HFFc6 (cell line): ENCODE measurements around the gene RPS27A. TPM values are rescaled to one million over a fixed set of nuclear protein-coding genes. Genes with fewer than 3 reads are reported as not detected.
A peak's percentile ranks its signal among the peaks of the same experiment; 100 is the strongest.
"Not testable (repeated sequence)": the region's sequence is repeated elsewhere in the genome, so short reads cannot be mapped to it uniquely, and the experiment has no call there.

Source experiments
- DNase-seq: peaks from one replicate; pipeline ENCODE4 v3.0.0-alpha.2; 2018
- H3K27ac Mint-ChIP-seq: 2 replicates; pipeline ENCODE4 v1.8.0; 2020; ENCODE audit warnings: mild to moderate bottlenecking, mixed read lengths
- H3K27me3 Mint-ChIP-seq: 2 replicates; pipeline ENCODE4 v1.8.0; 2021; ENCODE audit warnings: mild to moderate bottlenecking, moderate library complexity, mixed read lengths; ENCODE audit not compliant: insufficient read depth
- H3K36me3 Mint-ChIP-seq: 2 replicates; pipeline ENCODE4 v1.8.0; 2021; ENCODE audit warnings: low read depth, mixed read lengths
- H3K4me1 Mint-ChIP-seq: 2 replicates; pipeline ENCODE4 v1.8.0; 2020; ENCODE audit warnings: low read depth, mixed read lengths
- H3K4me3 Mint-ChIP-seq: 2 replicates; pipeline ENCODE4 v1.8.0; 2020; ENCODE audit warnings: mild to moderate bottlenecking, moderate library complexity, mixed read lengths
- H3K9me3 Mint-ChIP-seq: 2 replicates; pipeline ENCODE4 v1.8.0; 2020; ENCODE audit warnings: mild to moderate bottlenecking, mixed read lengths
- total RNA-seq, 6 experiments: library from RNA; stranded (reverse); fragmentation: NEBNext Ultra II Directional; extraction: Animal tissue kit (Norgen Biotek cat#: 25700); gene quantifications; 2 replicates in 1 of 6; 3 replicates in 5 of 6; pipeline ENCODE4 v1.2.3, GENCODE V29; 2021
- TF ChIP-seq, protein P1 (sequence below): fragments of 200-600 bp; sonication (generic); IDR thresholded peaks from 2 replicates; pipeline ENCODE4 v1.5.0; 2021; ENCODE audit warnings: antibody characterized with exemption, mild to moderate bottlenecking

The RPS27A gene
- total RNA-seq, 6 experiments from 2014 or later: 776 to 909 (median 882) TPM

DNA sequence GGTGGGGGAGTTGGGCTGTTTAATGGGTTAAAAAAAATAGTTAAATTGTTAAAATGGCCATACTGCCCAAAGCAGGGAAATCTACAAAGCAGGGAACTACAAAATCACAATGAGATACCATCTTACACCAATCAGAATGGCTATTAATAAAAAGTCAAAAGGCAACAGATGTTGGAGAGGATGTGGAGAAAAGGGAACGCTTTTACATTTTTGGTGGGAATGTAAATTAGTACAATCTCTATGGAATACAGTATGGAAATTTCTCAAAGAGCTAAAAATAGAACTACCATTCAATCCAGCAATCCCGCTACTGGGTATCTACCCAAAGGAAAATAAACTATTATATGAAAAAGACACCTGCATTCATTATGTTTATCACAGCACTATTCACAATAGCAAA is 27.5 kb upstream of the RPS27A start:
- H3K27ac Mint-ChIP-seq: no peak overlapping the region
- H3K9me3 Mint-ChIP-seq: peaks cover 4% of the 10 kb centered on the region; the same call in 1 of the 2 replicates

DNA sequence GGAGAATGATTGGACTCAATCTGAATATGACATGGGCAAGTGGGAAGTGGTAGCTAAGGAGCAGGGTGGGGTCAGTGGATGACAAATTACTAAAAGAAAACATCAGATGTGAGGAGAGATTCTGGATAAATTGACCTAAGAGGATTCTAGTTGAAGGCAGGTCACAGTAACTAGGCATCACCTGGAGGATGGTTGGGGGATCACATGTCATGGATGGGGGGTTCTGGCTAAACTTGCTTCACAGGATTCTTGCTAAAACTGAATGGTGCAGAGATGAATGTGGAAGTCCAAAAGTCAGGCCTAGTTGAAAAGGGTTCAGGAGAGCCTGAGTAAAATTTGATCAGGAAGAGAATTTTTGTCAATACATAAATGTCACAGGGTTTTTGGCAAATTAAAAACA is 18.7 kb upstream of the RPS27A start:
- Mint-ChIP-seq H3K4me1 (no peaks in the 10 kb centered on the region), H3K36me3 (peaks cover 17% of the 10 kb centered on the region), H3K4me3 (no peak overlapping the region), H3K27me3 (no peaks in the 10 kb centered on the region), H3K9me3 (no peaks in the 10 kb centered on the region), H3K27ac (no peak overlapping the region)
- no peak for DNase-seq
- TF ChIP-seq, protein P1, sequence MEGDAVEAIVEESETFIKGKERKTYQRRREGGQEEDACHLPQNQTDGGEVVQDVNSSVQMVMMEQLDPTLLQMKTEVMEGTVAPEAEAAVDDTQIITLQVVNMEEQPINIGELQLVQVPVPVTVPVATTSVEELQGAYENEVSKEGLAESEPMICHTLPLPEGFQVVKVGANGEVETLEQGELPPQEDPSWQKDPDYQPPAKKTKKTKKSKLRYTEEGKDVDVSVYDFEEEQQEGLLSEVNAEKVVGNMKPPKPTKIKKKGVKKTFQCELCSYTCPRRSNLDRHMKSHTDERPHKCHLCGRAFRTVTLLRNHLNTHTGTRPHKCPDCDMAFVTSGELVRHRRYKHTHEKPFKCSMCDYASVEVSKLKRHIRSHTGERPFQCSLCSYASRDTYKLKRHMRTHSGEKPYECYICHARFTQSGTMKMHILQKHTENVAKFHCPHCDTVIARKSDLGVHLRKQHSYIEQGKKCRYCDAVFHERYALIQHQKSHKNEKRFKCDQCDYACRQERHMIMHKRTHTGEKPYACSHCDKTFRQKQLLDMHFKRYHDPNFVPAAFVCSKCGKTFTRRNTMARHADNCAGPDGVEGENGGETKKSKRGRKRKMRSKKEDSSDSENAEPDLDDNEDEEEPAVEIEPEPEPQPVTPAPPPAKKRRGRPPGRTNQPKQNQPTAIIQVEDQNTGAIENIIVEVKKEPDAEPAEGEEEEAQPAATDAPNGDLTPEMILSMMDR: no peak

More for the DNA sequence above, 27.5 kb upstream of the RPS27A start:
- H3K4me3 Mint-ChIP-seq: no peak overlapping the region
- no peaks in the 10 kb centered on the region for H3K27me3 Mint-ChIP-seq
- TF ChIP-seq, protein P1: no peak
- H3K4me1 Mint-ChIP-seq: no peaks in the 10 kb centered on the region
- no peak for DNase-seq
- peaks cover 59% of the 10 kb centered on the region for H3K36me3 Mint-ChIP-seq

DNA sequence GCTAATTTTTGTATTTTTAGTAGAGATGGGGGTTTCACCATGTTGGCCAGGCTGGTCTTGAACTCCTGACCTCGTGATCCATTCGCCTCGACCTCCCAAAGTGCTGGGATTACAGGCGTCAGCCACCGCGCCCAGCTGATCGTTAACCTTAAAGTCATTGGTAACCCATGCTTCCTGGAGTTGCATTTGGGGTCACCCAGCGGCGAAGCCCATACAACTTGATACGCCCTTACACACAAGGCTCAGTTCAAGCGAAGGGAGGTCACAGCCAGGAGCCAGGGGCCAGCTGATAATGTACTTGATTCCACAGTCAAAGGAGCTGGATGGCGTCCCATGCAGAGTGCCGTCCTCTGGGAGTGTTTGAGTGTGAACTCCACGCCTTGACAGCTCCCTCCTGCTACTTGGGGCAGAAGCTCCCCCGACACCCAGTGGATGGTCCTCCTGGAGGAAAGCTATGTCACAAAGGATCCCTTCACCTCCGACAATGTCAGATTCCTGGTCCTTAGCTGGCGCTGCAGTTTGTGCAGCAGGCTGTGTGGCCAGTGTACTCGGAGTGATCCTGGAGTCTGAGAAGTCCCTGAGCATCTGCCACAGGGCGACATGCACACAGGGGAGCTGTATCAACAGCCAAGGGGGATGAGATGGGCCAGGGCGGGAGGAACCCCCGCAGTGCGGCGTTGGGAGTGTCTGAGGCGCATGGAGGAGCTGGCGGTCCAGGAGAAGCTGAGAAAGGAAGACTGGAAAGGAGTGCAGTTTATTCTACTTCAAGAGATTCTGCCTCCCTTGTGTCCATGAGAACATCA is 8.3 kb upstream of the RPS27A start:
- peaks cover 14% of the 10 kb centered on the region for H3K36me3 Mint-ChIP-seq
- peak overlapping the region; percentile 24; the same call in 1 of the 2 replicates for H3K4me3 Mint-ChIP-seq
- TF ChIP-seq, protein P1: no peak
- DNase-seq: no peak
- no peaks in the 10 kb centered on the region for H3K9me3 Mint-ChIP-seq
- no peaks in the 10 kb centered on the region; the same call in 1 of the 2 replicates for H3K27me3 Mint-ChIP-seq
- peaks cover 33% of the 10 kb centered on the region for H3K4me1 Mint-ChIP-seq
- no peak overlapping the region for H3K27ac Mint-ChIP-seq

DNA sequence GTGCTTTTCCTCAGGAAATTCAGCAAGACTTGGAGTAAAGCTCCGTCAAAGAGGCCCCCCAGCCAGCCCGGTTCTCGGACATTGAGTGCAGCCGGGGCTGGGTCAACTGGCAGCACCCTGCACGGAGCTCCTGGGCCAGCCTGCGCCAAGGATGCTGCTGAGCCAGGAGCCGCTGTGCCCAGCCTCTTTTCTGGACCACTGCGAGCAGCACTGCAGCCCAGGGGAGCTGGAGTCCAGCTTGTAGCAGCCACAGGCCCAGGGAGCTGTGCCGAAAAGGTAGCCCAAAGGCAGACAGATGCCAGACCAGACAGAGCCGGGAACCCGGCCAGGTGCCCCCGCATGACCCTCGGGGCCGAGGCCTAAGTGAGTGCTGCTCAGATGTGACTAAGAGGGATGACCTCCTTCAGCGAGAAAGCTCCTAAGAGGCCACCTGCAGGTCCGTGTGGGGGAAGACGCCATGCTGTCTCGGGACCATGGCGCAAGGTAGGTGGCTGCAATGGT is 7.7 kb upstream of the RPS27A start:
- TF ChIP-seq, protein P1: no peak
- H3K9me3 Mint-ChIP-seq: no peaks in the 10 kb centered on the region
- peaks cover 19% of the 10 kb centered on the region for H3K36me3 Mint-ChIP-seq
- H3K27ac Mint-ChIP-seq: no peak overlapping the region
- no peak overlapping the region for H3K4me3 Mint-ChIP-seq
- H3K27me3 Mint-ChIP-seq: no peaks in the 10 kb centered on the region; the same call in 1 of the 2 replicates
- no peak for DNase-seq
- H3K4me1 Mint-ChIP-seq: peaks cover 38% of the 10 kb centered on the region

DNA sequence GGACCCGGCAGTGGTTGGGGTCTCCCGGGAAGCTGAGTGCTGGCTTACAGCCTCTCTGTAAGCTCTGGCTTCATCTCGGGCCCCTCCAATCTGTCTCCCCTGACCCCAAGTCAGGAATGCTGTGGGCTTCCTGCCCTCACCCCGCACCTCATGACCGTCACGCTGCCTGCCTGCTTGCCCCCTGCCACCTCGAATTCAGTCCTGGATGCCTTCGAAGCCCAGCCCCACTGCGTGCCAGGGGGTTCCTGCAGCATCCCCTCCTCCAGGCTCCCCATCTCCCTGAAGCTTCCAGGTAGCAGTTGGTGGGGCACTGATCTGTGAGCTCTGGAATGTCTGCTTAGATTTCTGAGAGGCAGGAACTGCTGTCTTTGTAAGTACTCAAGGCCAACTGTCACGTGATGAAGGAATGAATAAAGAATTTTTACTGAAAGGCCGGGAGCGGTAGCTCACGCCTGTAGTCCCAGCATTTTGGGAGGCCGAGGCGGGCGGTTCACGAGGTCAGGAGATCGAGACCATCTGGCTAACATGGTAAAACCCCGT is 6.9 kb upstream of the RPS27A start:
- DNase-seq: no peak
- TF ChIP-seq, protein P1: no peak
- Mint-ChIP-seq H3K4me1 (peaks cover 45% of the 10 kb centered on the region), H3K36me3 (peaks cover 23% of the 10 kb centered on the region), H3K9me3 (no peaks in the 10 kb centered on the region), H3K4me3 (no peak overlapping the region), H3K27ac (no peak overlapping the region), H3K27me3 (no peaks in the 10 kb centered on the region; the same call in 1 of the 2 replicates)

DNA sequence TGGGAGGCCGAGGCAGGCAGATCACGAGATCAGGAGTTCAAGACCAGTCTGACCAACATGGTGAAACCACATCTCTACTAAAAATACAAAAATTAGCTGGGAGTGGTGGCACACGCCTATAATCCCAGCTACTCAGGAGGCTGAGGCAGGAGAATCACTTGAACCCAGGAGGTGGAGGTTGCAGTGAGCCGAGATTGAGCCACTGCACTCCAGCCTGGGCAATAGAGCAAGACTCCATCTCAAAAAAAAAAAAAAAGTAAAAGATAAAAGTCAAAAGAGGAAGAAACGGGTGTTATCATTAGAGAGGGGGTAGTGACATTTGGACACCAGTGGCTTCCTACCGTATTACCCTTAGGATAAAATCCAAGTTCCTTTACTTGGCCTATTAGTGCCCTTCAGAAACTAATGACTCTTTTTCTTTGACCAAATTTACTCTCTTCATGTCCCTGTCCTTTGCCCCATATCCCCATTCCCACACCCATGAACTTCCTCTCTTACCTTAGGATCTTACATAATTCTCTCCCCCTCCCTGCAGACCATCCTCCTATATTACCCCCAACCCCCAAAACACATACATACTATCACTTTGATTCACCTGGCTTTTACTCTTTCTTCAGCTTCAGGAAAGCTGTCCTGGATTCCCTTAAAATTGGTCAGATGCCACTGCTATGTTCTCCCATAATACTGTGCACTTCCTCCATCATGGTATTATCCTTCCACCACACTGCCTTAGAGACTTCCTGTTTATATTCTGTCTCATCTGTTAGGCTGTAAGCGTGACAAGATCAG is 4.9 kb upstream of the RPS27A start:
- DNase-seq, H3K27me3 Mint-ChIP-seq, H3K9me3 Mint-ChIP-seq, H3K4me3 Mint-ChIP-seq: not testable (repeated sequence)
- Mint-ChIP-seq H3K4me1 (peaks cover 55% of the 10 kb centered on the region), H3K36me3 (peaks cover 23% of the 10 kb centered on the region), H3K27ac (peak overlapping the region; percentile 6)
